ENCODE data around the gene CWC27.
A peak's percentile ranks its signal among the peaks of the same experiment; 100 is the strongest.

CWC27 gene

DNA sequence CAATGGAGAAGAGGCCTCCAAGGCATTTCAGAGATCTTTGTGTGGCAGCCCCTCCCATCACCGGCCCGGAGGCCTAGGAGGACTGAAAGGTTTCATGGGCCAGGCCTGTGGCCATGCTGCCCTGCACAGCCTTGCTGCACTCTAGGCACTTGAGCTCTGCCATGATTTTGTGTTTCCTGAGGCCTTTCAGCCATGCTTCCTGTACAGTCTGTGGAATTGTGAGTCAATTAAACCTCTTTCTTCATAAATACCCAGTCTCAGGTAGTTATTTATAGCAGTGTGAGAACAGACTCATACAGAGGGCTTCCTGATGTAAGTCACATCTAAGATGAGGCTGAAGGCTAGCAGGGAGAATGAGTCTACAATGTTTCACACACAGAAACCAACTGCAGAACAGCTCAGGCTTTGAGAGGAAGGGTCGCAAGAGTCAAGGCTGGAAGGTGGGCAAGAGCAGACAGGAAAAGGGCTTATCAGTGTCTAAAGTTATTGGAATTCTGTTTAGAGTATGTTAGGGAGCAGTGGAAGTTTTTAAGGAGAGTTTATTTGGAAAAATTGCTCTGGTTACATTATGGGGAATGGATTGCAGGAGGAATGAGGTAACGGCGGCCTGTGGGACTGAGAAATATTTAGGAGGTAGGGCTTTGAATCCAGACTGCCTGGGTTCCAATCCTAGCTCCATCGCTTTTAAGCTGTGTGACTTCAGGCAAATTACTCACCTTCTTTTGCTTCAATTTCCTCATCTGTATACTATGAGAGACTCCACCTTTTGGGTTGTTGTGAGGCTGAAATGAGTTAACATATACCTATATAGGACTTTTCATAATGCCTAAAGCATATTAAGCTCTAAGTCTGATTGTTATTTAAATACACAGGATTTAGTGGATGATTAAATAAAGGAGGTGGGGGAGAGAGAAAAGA is 291.2 kb downstream of the CWC27 start:
- TF ChIP-seq, protein P1, sequence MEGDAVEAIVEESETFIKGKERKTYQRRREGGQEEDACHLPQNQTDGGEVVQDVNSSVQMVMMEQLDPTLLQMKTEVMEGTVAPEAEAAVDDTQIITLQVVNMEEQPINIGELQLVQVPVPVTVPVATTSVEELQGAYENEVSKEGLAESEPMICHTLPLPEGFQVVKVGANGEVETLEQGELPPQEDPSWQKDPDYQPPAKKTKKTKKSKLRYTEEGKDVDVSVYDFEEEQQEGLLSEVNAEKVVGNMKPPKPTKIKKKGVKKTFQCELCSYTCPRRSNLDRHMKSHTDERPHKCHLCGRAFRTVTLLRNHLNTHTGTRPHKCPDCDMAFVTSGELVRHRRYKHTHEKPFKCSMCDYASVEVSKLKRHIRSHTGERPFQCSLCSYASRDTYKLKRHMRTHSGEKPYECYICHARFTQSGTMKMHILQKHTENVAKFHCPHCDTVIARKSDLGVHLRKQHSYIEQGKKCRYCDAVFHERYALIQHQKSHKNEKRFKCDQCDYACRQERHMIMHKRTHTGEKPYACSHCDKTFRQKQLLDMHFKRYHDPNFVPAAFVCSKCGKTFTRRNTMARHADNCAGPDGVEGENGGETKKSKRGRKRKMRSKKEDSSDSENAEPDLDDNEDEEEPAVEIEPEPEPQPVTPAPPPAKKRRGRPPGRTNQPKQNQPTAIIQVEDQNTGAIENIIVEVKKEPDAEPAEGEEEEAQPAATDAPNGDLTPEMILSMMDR (conservative IDR thresholded peaks at IDR 0.05; ENCODE audit: low read depth, low read length) = no peak
- no peak overlapping the region for H3K4me3 ChIP-seq (ENCODE audit: low read length)

GRCh38 chr5:65061250-65061973 is 292.7 kb downstream of the CWC27 start:
- no peak for DNase-seq (ENCODE audit: low read depth)
- TF ChIP-seq, protein P1 (conservative IDR thresholded peaks at IDR 0.05; ENCODE audit: low read depth, low read length) = no peak
- no peak overlapping the region for H3K4me3 ChIP-seq (ENCODE audit: low read length)

More for the DNA sequence above, 291.2 kb downstream of the CWC27 start:
- DNase-seq (ENCODE audit: low read depth) = peak; percentile 27

DNA sequence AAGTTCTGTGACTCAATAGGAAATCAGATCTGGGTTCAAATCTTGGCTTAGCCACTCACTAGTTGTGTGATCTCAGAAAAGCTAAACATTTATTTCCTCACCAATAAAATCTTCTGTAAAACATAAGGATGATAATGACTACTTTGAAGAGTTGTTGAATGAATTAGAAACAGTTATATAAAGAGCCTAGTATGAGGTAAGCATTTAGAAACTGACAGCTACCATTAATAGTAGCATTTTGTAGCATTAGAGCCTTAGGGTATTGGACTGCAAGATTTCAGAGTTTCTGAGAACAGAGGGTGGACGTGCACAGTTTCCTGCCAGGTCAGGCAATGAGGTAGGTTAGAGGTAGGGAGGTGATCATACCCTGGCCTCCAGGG is 293.2 kb downstream of the CWC27 start:
- no peak for DNase-seq (ENCODE audit: low read depth)
- TF ChIP-seq, protein P1 (conservative IDR thresholded peaks at IDR 0.05; ENCODE audit: low read depth, low read length) = no peak

DNA sequence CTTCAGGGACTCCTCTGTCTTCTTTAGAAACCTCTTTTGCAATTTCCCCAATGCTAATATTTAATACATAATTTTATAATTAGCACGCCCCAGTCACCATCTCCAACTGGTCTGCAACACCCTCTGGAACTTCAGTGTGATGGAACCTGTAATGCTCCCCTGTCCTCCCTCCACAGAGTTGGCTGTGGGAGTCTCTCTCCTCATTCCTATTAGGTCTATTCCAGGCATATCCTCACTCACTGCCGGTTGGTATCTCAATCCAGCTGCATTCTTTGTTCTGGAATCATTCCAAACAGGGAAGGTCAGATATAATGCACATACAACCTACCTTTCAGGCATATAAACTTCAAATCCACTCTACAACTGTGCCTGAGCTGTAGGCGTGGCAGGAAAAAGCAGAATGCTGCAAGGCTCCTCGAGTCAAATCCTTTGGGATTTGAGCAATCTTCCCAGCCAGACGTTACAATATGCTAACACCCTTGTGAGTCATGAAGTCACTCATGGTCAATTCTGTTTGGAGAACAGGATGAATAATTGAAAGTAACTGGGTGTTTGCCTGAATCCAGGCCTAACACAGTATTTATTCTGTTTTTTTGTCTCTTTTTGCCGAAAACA is 293.8 kb downstream of the CWC27 start:
- TF ChIP-seq, protein P1 (conservative IDR thresholded peaks at IDR 0.05; ENCODE audit: low read depth, low read length) = no peak
- H3K4me3 ChIP-seq (ENCODE audit: low read length) = no peak overlapping the region
- peak; percentile 34 for DNase-seq (ENCODE audit: low read depth)

More for the DNA sequence above, 293.2 kb downstream of the CWC27 start:
- no peak overlapping the region for H3K4me3 ChIP-seq (ENCODE audit: low read length)

GRCh38 chr5:65065001-65065511 is 296.3 kb downstream of the CWC27 start:
- H3K4me3 ChIP-seq (ENCODE audit: low read length) = no peak overlapping the region
- no peak for DNase-seq (ENCODE audit: low read depth)
- TF ChIP-seq, protein P1 (conservative IDR thresholded peaks at IDR 0.05; ENCODE audit: low read depth, low read length) = no peak

DNA sequence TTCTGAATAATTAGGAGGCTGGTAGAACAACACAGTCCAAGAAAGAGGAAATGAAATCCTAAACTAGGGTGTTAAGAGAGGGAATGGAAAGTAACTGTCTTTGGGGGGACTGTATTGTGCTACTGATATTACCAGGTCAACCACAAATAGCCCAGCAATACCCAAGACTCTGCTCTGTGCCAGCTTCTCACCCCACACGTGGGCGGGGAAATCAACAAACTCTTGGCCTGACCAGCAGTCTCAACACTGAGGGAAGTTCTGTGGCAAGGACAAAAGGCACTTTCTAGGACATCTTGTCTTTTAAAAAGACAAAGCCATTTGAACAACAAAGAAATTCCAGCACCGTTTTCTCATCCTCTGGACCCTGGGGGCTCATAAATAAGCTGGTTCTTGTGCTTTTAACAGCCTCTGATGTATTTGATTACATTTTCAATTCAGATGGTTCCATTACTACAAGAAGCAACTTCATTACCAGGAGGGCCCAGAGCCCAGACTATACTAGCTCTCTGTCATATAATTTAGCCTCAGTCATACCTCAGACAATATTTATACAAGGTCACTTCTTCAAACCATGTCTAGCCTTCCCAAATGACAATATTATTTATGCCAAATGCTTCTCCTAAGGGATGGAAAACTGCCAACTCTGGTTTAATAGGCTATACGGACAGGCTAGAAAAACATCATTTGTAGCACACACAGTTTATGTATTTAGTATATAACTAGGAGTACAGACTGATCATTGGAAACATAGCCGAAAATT is 297.8 kb downstream of the CWC27 start:
- no peak for DNase-seq (ENCODE audit: low read depth)
- TF ChIP-seq, protein P1 (conservative IDR thresholded peaks at IDR 0.05; ENCODE audit: low read depth, low read length) = no peak

More for the DNA sequence above, 297.8 kb downstream of the CWC27 start:
- H3K4me3 ChIP-seq (ENCODE audit: low read length) = no peak overlapping the region
